LHCN-M2 (cell line): Measurements from ENCODE around the gene HEBP1. TPM values are rescaled to one million over a fixed set of nuclear protein-coding genes. Genes with fewer than 3 reads are reported as not detected.

Experiments used
- DNase-seq: peaks from one replicate; pipeline ENCODE4 v3.0.0-alpha.2; 2012; ENCODE audit warnings: low read depth
- total RNA-seq: library from RNA; depleted of rRNA; stranded (reverse); fragments of >200 nt; gene quantifications from 2 replicates; pipeline ENCODE4 v1.2.3, GENCODE V29; 2014

Gene HEBP1
- total RNA-seq, 1 experiment from 2014 or later = 7.7 TPM

GRCh38 chr12:12952036-12952435, 48.0 kb downstream of the HEBP1 start, which contains the start of gene GPRC5D:
GPRC5D (minus strand) TSS chr12:12952170; CDS start chr12:12950384, 1,786 bp downstream.
- DNase-seq = no peak

- DNase-seq = no peak
Measured at GRCh38 chr12:12951504-12951903, 48.6 kb downstream of the HEBP1 start.

- DNase-seq = no peak
Measured at GRCh38 chr12:12947902-12948301, 52.2 kb downstream of the HEBP1 start.

GRCh38 chr12:12946686-12947355, 53.2 kb downstream of the HEBP1 start:
- peak; percentile 21 for DNase-seq

GRCh38 chr12:12945591-12945990, 54.5 kb downstream of the HEBP1 start:
- DNase-seq = no peak

GRCh38 chr12:12943586-12944260, 56.3 kb downstream of the HEBP1 start:
- DNase-seq = no peak

- DNase-seq = peak; percentile 29
Measured at GRCh38 chr12:12941450-12942350, 58.4 kb downstream of the HEBP1 start.

- no peak for DNase-seq
Measured at GRCh38 chr12:12939888-12940287, 60.2 kb downstream of the HEBP1 start.

GRCh38 chr12:12938541-12938940, 61.5 kb downstream of the HEBP1 start:
- DNase-seq = no peak

- DNase-seq = no peak
Measured at GRCh38 chr12:12936983-12937491, 63.0 kb downstream of the HEBP1 start.

GRCh38 chr12:12934556-12934955, 65.5 kb downstream of the HEBP1 start:
- DNase-seq = no peak

GRCh38 chr12:12933742-12934141, 66.3 kb downstream of the HEBP1 start:
- DNase-seq = no peak

GRCh38 chr12:12930633-12931219, 69.3 kb downstream of the HEBP1 start:
- no peak for DNase-seq

- no peak for DNase-seq
Measured at GRCh38 chr12:12929696-12930095, 70.4 kb downstream of the HEBP1 start.

- DNase-seq = no peak
Measured at GRCh38 chr12:12927211-12928079, 72.6 kb downstream of the HEBP1 start.

GRCh38 chr12:12926571-12927071, 73.4 kb downstream of the HEBP1 start:
- peak; percentile 21 for DNase-seq

- no peak for DNase-seq
Measured at GRCh38 chr12:12925388-12925787, 74.7 kb downstream of the HEBP1 start.
